GM19240 (cell line): Measurements from ENCODE around the gene PPP1R13B.
"Not testable (repeated sequence)": the region's sequence is repeated elsewhere in the genome, so short reads cannot be mapped to it uniquely, and the experiment has no call there.

Experiments used
- DNase-seq: peaks from one replicate; pipeline ENCODE4 v3.0.0; 2011; ENCODE audit warnings: low spot score; ENCODE audit not compliant: insufficient read length

Gene PPP1R13B

GRCh38 chr14:103802356-103802755, 45.0 kb downstream of the PPP1R13B start:
- DNase-seq, result no peak

DNA sequence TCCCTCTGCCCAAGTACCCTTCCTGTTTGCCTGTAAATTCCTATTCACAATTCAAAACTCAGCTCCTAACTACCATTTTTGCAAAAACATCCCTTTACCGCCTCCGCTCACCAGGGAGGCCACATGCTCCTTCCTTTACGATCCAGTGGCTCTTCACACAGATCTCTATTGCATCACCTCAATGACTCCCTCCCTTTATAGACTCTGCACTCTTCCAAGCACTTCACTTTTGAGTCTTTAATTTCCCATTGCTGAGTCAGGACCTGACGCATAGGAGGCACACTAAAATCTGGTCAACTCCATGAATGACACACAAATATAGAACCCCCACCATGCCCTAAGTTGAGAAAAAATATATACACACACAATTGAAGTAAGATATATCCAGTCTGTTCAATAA, 45.9 kb downstream of the PPP1R13B start:
- DNase-seq, result no peak

GRCh38 chr14:103793192-103793591, 54.2 kb downstream of the PPP1R13B start:
- DNase-seq, result not testable (repeated sequence)

GRCh38 chr14:103788086-103788485, 59.3 kb downstream of the PPP1R13B start:
- no peak for DNase-seq

GRCh38 chr14:103782376-103782775, 65.0 kb downstream of the PPP1R13B start:
- no peak for DNase-seq

DNA sequence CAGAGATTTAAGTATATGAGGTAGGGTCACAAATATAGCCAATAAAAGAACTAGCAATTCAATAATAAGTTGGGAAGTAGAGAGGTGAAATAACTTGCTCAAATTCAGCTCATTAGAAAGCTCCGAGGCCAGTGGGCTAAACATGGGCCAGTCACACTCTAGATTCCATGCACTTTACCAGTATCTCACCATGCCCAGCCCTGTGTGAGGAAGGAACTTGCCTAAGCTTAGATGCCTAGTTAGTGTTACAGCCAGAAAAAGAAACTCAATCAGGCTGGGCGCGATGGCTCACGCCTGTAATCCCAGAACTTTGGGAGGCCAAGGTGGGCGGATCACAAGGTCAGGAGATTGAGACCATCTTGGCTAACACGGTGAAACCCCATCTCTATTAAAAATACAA, 71.1 kb downstream of the PPP1R13B start:
- not testable (repeated sequence) for DNase-seq

GRCh38 chr14:103775506-103775905, 71.9 kb downstream of the PPP1R13B start:
- DNase-seq, result no peak

DNA sequence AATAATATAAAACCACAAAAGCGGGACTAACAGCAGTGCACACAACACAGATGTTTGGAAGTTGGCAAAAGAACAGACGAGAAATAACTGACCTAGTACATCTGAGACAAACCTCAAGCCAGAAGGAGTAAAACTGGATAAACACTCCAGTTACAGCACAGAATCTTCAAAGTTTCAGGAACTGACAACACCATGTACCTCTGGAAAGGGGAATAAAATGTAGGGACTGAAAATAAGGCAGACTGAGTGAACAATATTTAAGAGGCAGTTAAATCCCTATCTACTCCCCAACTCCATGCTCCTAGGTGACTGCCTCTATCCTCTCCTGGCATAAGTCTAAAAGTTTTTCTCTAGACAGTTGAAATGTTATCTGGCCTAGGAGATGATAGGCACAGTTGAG, 73.9 kb downstream of the PPP1R13B start:
- DNase-seq, result no peak

DNA sequence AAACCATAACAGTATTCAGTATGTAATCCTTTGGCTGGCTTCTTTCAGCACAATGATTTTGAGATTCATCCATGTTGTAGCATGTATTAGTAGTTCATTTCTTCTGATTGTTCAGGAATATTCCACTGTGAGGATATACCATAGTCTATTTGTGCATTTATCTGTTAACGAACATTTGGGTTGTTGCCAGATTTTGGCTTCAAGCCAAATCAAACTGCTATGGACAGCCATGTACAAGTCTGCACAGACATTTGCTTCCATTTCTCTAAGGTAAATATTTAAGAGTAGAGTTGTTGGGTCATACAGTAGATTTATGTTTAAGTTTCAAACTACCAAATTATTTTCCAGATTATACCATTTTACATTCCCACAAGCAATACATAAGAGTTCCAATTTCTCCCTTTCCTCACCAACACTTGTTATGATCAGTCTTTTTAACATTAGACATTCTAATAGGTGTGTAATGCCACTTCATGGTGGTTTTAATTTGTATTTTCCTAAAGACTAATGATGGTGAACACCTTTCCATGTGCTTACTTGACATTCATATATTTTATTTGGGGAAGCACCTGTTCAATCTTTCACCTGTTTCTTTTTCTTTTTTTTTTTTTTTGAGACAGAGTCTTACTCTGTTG, 75.2 kb downstream of the PPP1R13B start:
- DNase-seq, result no peak

GRCh38 chr14:103770902-103771301, 76.5 kb downstream of the PPP1R13B start:
- DNase-seq, result no peak

- DNase-seq, result no peak
These were observed 76.9 kb downstream of the PPP1R13B start for GRCh38 chr14:103770500-103770899.

GRCh38 chr14:103767336-103767894, 80.0 kb downstream of the PPP1R13B start:
- no peak for DNase-seq

DNA sequence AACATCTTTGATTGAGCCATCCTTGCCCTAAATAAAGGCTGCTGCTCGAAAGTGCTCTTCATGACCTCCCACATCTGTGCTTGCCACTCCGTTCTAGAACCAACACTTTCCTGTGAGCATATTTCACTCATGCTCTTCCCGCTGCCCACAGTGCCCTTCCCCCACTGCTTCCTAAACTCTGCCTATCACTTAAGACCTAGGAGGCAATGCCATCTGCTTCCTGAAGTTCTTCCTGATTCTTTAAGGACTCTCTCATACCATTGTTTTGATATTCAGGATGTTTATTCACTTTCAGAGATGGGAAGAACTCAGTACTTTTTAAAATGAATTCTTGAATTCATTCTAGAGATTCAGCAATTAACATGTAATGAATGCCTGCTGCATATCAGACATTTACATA, 81.8 kb downstream of the PPP1R13B start:
- no peak for DNase-seq

- no peak for DNase-seq
These were observed 83.5 kb downstream of the PPP1R13B start for GRCh38 chr14:103763730-103764488.

GRCh38 chr14:103762541-103762940, 84.8 kb downstream of the PPP1R13B start:
- no peak for DNase-seq

- DNase-seq, result no peak
These were observed 85.3 kb downstream of the PPP1R13B start for GRCh38 chr14:103762036-103762435.

DNA sequence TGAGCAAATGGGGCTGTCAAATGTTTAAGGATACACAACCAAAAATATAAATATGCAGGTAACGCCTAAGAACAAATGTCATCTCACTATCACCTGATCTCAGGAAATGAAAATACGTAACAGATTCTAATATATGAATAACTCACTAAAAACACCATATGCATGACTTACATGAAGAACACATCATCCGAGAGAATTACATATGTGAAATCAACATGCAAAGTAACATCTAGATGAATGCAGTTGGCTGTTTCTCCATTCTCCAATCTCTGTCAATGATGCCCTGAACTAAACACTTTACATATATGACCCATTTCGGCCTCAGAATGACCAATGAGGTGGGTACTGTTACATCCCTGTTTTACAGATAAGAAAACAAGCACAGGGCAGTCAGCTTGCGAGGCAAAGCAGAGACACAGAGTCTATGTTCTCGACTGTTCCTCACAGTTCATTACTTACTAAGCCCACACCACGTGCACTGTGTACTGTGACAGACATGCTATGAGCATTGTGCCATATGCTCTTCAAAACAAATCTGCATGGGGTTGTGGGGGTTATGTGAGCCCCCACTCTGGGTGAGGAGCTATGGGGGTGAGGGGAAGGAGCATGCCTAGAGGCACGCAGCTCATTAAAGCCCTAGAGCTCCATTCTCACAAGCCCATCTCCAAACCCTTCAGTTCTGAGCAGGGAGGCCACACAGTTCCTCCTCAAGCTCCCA, 89.2 kb downstream of the PPP1R13B start:
- no peak for DNase-seq

- DNase-seq, result no peak
These were observed 92.3 kb downstream of the PPP1R13B start for GRCh38 chr14:103755060-103755459.

- DNase-seq, result no peak
These were observed 93.6 kb downstream of the PPP1R13B start for GRCh38 chr14:103753774-103754173.

DNA sequence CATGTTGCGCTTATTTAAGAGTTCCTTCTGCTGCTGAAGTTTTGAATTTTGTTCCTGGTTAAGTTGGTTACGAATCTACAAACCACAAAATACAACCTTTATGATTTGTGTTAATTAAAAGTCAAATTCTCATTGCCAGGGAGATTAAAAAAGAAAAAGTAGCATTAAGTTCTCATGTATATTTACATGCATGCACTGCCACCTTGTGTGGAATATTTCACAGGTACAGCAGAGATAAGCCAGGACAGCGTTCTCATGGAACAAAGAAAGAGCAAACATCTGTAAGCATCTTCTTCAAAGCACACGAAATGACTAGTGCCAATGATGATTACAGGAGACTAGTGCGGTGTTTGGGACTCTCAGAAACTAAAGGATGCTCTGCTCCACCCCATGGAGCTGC, 97.5 kb downstream of the PPP1R13B start:
- no peak for DNase-seq

DNA sequence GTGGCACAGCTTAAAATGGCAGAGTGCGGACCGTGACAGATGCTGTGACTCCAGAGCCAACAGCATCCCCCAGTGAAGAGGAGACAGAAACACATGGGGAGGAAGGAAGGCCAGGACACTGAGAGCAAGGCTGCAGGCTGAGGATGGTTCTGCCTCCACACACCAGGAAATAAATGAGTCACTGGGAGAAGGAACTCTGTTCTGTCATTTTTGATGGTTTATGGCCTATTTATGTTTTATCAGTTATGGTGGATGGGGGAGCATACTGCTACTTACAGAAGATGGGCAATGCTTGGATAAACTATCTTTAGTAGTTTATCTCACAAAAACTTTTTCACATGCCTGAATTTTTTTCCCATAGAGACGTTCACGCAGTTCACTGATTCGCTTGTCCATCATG, 97.9 kb downstream of the PPP1R13B start:
- no peak for DNase-seq

DNA sequence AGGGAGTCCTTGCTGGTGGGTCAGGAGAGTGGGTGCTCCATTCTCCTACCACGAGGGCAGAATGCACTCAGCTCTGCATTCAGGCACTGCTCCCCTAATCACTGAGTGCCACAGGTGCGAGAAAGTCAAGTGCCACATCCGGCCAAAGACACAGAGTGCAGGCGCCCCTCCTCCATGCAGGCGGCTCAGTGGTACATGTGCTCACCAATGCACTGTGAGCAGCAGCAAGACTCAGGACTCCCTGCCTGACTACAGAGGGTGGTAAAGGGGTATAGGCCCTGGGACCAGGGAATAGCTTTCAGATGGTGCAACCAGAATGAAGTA, 98.9 kb downstream of the PPP1R13B start:
- no peak for DNase-seq
